HG02642 (cell line): Measurements from ENCODE around the gene AMBRA1.
"Not testable (repeated sequence)": the region's sequence is repeated elsewhere in the genome, so short reads cannot be mapped to it uniquely, and the experiment has no call there.

Experiments
- ATAC-seq: cut with Tn5 transposase; IDR thresholded peaks from one replicate; pipeline ENCODE4 v1.9.1; 2021; ENCODE audit warnings: mild to moderate bottlenecking; ENCODE audit not compliant: unreplicated experiment, poor library complexity

AMBRA1 gene

DNA sequence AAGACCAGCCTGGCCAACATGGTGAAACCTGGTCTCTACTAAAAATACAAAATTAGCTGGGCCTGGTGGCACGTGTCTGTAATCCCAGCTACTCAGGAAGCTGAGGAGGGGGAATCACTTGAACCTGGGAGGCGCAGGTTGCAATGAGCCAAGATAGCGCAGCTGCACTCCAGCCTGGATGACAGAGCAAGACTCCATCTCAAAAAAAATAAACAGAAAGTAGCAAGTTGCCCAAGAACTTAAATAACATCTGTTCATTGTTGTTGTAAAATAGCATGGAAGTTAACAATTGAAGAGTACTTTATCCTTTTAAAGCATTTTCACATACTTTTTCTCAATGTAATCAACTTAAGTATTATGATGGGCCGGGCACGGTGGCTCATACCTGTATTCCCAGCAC, 5.7 kb downstream of the AMBRA1 start:
- no peak for ATAC-seq

GRCh38 chr11:46583513-46583912, 10.3 kb downstream of the AMBRA1 start:
- not testable (repeated sequence) for ATAC-seq

GRCh38 chr11:46582588-46582987, 11.2 kb downstream of the AMBRA1 start:
- no peak for ATAC-seq

DNA sequence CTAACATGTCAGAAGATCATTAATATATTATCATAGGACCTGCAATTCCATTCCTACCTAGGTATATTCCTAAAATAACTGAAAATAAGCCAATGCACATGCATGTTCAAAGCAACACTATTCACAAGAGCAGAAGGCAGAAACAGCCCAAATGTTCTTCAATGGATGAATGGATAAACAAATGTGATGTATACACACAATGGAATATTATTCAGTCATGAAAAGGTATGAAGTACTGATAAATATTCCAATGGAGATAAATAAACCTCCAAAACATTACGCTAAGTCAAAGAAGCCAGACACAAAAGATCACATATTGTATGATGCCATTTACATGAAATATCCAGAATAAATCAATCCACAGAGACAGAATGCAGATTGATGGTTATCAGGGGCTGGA, 16.8 kb downstream of the AMBRA1 start:
- no peak for ATAC-seq

GRCh38 chr11:46574656-46575055, 19.2 kb downstream of the AMBRA1 start:
- no peak for ATAC-seq

- ATAC-seq = no peak
Observed at GRCh38 chr11:46570790-46571398, 22.9 kb downstream of the AMBRA1 start.

- no peak for ATAC-seq
Observed at GRCh38 chr11:46565232-46565840, 28.5 kb downstream of the AMBRA1 start.

GRCh38 chr11:46564459-46564858, 29.4 kb downstream of the AMBRA1 start:
- ATAC-seq = no peak

DNA sequence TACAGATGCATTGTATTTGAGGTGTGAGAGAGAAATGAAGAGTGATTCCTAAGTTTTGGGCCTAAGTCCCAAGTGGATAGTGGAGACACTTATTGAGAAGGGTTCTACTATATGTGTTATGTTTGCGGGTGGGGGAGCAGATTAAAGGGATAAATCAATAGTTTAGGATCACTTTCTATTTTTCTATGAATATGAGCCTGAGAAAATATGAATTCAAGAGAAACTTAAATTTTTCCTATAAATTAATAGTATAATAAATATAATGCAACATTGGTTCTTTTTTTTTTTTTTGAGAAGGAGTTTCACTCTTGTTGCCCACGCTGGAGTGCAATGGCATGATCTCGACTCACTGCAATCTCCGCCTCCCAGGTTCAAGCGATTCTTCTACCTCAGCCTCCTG, 31.3 kb downstream of the AMBRA1 start:
- no peak for ATAC-seq

GRCh38 chr11:46560300-46560991, 33.4 kb downstream of the AMBRA1 start:
- no peak for ATAC-seq

DNA sequence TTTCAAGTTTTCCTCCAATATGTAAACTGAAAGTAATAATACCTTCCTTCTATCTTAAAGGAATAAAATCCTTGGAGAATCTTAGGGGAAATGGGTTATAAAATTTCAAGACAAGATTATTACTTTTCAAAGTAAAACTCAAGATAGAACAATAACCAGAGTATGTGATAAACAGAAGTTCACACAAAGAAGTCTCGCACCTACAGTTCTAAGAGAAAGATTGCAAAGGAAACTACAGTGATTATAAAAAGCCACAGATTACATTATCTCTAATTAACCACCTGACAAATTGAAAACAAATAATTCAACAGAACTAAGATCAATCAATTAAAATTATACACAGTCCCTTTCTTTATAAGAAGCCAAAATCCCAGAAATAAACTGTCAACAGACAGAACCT, 34.0 kb downstream of the AMBRA1 start:
- ATAC-seq = no peak

- no peak for ATAC-seq
Observed at GRCh38 chr11:46557684-46558151, 36.1 kb downstream of the AMBRA1 start.

DNA sequence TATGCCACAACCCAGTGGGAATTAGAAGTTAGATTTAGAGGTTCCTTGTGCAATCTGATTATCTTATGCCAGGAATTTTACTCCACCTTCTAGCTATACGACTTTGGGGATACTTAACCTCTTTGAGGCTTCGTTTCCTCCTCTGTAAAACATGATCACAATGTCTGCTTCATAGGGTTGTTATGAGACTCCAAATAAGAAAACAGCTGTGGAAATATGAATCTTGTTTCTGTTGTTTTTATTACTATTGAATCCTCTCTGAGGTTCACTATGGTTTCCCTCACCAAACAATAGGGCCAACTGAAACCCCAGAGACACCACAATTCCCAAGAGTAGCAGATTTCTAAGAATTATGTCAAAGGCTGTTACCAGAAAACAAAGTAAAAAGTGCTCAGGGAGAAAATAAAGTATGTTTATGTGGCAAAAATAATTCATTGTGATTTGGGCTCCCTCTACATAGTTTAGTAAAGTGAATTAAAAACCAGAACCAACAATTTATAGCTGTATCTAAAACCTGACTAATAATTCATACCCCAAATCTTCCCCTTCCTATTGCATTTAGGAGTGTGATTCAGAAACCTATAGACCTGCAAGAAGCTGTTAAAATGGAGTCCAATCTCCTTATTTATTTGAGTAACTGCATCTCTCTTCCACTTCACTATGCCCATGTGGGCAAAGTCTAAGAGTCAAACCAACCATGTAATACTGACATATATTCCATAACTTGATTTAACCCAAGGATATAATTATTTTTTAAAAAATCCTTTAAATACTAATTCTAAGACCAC, 38.4 kb downstream of the AMBRA1 start:
- peak; percentile 52 for ATAC-seq

DNA sequence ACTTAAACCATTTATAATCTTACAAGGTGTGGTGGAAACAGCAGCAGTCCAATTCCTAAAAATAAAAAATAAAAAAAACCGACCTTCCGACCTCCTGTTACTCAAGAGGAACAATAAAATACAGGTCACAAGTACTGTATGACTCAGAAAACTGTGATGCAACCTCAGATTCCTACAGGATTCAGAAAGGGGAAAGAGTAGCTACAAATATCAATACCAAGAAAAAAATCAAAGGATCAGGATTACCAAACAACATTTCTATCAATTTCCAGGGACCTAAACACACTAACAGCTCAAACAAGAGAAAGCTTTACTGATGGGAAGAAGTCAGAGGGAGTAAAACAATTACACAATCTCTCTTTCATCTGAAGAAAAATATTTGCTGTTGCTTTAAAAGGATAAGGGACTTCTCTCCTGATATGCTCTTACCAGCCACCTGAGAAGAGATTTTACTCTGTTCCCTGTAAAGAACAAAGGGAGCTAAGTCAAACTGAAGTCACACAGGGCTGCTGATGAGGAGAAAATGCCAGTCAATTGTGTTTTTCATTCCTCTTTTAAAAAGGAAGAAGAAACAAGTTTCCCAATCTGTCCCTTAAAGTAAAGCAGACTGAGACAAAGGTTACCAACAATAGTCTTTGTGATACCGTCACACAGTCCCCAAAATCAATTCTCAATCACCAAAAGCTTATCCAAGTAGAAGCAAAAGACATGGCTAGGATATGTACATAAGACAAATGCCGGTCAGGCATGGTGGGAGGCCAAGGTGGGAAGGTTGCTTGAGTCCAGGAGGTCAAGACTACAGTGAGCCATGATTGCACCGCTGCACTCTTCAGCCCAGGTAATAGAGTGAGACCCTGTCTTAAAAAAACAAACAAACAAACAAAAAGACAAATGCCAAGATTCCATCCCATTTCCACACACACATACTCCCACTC, 39.3 kb downstream of the AMBRA1 start:
- ATAC-seq = no peak

- no peak for ATAC-seq
Observed at GRCh38 chr11:46553814-46554212, 40.0 kb downstream of the AMBRA1 start.

DNA sequence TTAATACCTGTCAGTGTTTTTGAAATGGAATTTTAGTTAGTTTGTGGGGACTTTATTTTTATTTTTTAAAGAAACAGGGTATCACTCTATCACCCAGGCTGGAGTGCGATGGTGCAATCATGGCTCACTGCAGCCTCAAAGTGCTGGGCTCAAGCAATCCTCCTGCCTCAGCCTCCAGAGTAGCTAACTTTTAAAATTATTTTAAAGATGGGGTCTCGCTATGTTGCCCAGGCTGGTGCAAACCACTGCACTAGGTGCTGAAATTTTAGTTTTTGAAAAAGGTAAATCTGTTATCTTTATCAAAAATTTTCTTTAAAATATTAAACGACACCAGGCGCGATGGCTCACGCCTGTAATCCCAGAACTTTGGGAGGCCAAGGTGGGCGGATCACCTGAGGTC, 42.6 kb downstream of the AMBRA1 start:
- ATAC-seq = no peak

DNA sequence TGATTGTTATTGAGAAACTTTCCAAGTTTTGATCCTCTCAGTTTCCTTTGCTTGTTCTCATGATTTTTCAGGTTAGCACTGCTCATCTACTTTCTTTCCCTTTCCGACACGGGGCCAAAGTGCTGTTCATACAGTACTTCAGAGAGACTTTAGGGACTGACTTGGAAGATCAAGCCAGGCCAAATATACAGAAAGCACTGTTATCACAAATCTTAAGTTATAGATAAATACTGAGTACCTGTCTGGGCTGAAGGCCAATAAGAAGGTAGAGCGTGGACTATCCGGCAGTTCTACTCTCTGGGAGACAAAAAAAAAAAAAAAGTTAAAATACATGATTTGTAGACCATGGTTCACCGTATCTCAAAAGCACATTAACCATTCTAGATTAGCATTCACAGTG, 46.2 kb downstream of the AMBRA1 start:
- no peak for ATAC-seq

- ATAC-seq = no peak
Observed at GRCh38 chr11:46543564-46543963, 50.3 kb downstream of the AMBRA1 start.

DNA sequence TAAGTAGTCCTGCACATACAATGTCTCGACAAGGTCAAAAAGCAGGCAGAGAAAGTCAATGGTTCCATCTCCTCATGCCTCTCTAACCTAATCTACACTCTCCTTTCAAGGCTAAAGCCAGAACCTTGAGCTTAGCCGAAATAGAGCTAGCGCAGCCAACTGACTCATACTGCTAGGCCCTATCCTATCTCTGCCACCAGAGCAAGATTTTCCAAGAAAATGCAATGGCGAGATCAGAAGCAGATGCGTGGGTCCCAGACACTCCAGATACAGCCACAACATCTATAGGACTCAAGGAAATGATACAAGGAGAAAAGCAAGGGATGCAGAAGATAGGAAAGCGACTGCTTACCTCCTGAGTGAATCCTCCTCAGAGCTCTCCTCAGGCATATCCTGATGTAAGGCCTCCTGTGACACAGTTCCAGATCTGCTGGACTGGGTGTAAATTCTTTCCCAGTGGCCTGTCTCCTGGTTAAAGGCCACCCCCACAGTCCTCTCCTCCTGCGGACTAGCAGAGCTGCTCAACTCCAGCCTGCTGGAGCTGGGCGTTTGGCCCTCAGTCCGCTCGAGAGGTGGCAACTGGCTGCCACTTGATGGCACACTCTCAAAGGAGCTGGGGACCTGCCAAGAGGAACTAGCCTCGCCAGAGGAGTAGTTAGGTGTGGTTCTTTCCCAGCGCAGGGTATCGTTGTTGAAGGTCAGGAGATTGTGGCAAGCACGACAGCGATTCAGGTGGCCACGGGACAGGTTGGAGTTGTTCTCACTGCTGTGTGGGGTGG, 52.0 kb downstream of the AMBRA1 start:
- no peak for ATAC-seq
